HEK293T (cell line): ENCODE data around the gene SEC22B.
"Not testable (repeated sequence)": the region's sequence is repeated elsewhere in the genome, so short reads cannot be mapped to it uniquely, and the experiment has no call there.

Experiments
- CTCF ChIA-PET: fragments of 350-600 bp; formaldehyde crosslinking; extraction: SDS; loops from one replicate; lab custom pipeline; 2021; ENCODE audit warnings: antibody characterized with exemption, inconsistent platforms; lab: Yijun Ruan, JAX
- POLR2A ChIA-PET: fragments of 350-600 bp; formaldehyde crosslinking; extraction: SDS; loops from one replicate; lab custom pipeline; 2020; ENCODE audit warnings: antibody characterized with exemption, inconsistent platforms; lab: Yijun Ruan, JAX
- DNase-seq: peaks from one replicate; pipeline ENCODE4 v3.0.0; 2012; ENCODE audit warnings: mixed read lengths; ENCODE audit errors: extremely low spot score
- BHLHE40 ChIP-seq: fragments of 450-650 bp; IDR thresholded peaks from 2 replicates; pipeline ENCODE4 v1.6.1; 2016; ENCODE audit warnings: mild to moderate bottlenecking, moderate library complexity, borderline replicate concordance
- CTBP1 ChIP-seq: fragments of 450-650 bp; IDR thresholded peaks from 2 replicates; pipeline ENCODE4 v1.6.1; 2016; ENCODE audit warnings: borderline replicate concordance
- ELF4 ChIP-seq: fragments of 450-650 bp; IDR thresholded peaks from 2 replicates; pipeline ENCODE4 v1.6.1; 2017; ENCODE audit warnings: antibody characterized with exemption
- FOXA1 ChIP-seq: fragments of 450-650 bp; IDR thresholded peaks from 2 replicates; pipeline ENCODE4 v1.6.1; 2016; ENCODE audit warnings: mild to moderate bottlenecking
- FOXM1 ChIP-seq: fragments of 450-650 bp; IDR thresholded peaks from 2 replicates; pipeline ENCODE4 v1.6.1; 2017; ENCODE audit warnings: mild to moderate bottlenecking, borderline replicate concordance
- HDGF ChIP-seq: fragments of 450-650 bp; IDR thresholded peaks from 2 replicates; pipeline ENCODE4 v1.6.1; 2017; ENCODE audit warnings: antibody characterized with exemption, borderline replicate concordance
- L3MBTL2 ChIP-seq: fragments of 450-650 bp; conservative IDR thresholded peaks from 2 replicates; pipeline ENCODE4 v1.6.1; 2016; ENCODE audit warnings: mild to moderate bottlenecking
- NFRKB ChIP-seq: fragments of 450-650 bp; IDR thresholded peaks from 2 replicates; pipeline ENCODE4 v1.6.1; 2016; ENCODE audit warnings: mild to moderate bottlenecking, moderate library complexity
- SUZ12 ChIP-seq: fragments of 450-650 bp; IDR thresholded peaks from 2 replicates; pipeline ENCODE4 v1.6.1; 2016; ENCODE audit warnings: mild to moderate bottlenecking
- TARDBP ChIP-seq: fragments of 450-650 bp; IDR thresholded peaks from 2 replicates; pipeline ENCODE4 v1.6.1; 2016
- ZNF384 ChIP-seq: fragments of 450-650 bp; IDR thresholded peaks from 2 replicates; pipeline ENCODE4 v1.6.1; 2016

SEC22B gene

GRCh38 chr1:120176092-120176855 is at the start of gene SEC22B:
SEC22B (minus strand) TSS chr1:120176520; CDS start chr1:120176381, 139 bp downstream.
- POLR2A ChIA-PET, result interaction anchor here (1.0 kb wide), 1 partner anchor 465 kb away, joined by 3 read pairs; the partner anchor contains the start of gene PHGDH
- DNase-seq, result peak; percentile 93
- CTCF ChIA-PET, result interaction anchor here (0.7 kb wide), 1 partner anchor 338 kb away, joined by 3 read pairs; no protein-coding TSS in a partner anchor
- peak; percentile 90; the same call in 1 of the 2 replicates for TF ChIP-seq CTBP1
- TF ChIP-seq TARDBP, result no peak
- TF ChIP-seq HDGF, result no peak
- peak; percentile 89 for TF ChIP-seq NFRKB
- peak; percentile 89 for TF ChIP-seq FOXM1
- TF ChIP-seq ZNF384, result no peak
- TF ChIP-seq FOXA1, result no peak
- TF ChIP-seq SUZ12, result no peak
- no peak for TF ChIP-seq BHLHE40
- peak; percentile 59 for TF ChIP-seq ELF4
- TF ChIP-seq L3MBTL2, result peak; percentile 92

GRCh38 chr1:120217933-120218332 is 41.6 kb upstream of the SEC22B start:
- DNase-seq, POLR2A ChIA-PET, CTCF ChIA-PET: not testable (repeated sequence)

- DNase-seq, CTCF ChIA-PET, POLR2A ChIA-PET: not testable (repeated sequence)
Observed at GRCh38 chr1:120217175-120217929, 41.0 kb upstream of the SEC22B start.

- POLR2A ChIA-PET, DNase-seq, CTCF ChIA-PET: not testable (repeated sequence)
Observed at GRCh38 chr1:120213606-120214005, 37.3 kb upstream of the SEC22B start.

- CTCF ChIA-PET, DNase-seq, POLR2A ChIA-PET: not testable (repeated sequence)
Observed at GRCh38 chr1:120210754-120211153, 34.4 kb upstream of the SEC22B start.

GRCh38 chr1:120196863-120197775 is 20.8 kb upstream of the SEC22B start:
- CTCF ChIA-PET, DNase-seq, POLR2A ChIA-PET: not testable (repeated sequence)

GRCh38 chr1:120188626-120189025 is 12.3 kb upstream of the SEC22B start:
- CTCF ChIA-PET, DNase-seq, POLR2A ChIA-PET: not testable (repeated sequence)

- POLR2A ChIA-PET, DNase-seq, CTCF ChIA-PET: not testable (repeated sequence)
Observed at GRCh38 chr1:120182176-120182707, 5.9 kb upstream of the SEC22B start.

- CTCF ChIA-PET, DNase-seq: not testable (repeated sequence)
- POLR2A ChIA-PET, result interaction anchor here (1.0 kb wide), 1 partner anchor 468 kb away, joined by 5 read pairs; the partner anchor contains the start of gene PHGDH
Observed at GRCh38 chr1:120179811-120180690, 3.7 kb upstream of the SEC22B start.
